SK-N-SH treated with all-trans-retinoic acid at 6 μM for 48 hours (cell line): Measurements from ENCODE around the gene WDR49.

Experiments
- ATAC-seq: fragments of 200-7000 bp; cut with Tn5 transposase; 3 replicates; pipeline ENCODE4 v1.9.1; 2020; ENCODE audit warnings: mild to moderate bottlenecking, moderate library complexity
- BACH2 ChIP-seq: fragments of 250-450 bp; sonication (Bioruptor Pico); IDR thresholded peaks from 2 replicates; pipeline ENCODE4 v1.9.0; 2021; ENCODE audit warnings: mild to moderate bottlenecking, borderline replicate concordance
- CSDC2 ChIP-seq: fragments of 250-450 bp; sonication (Bioruptor Pico); IDR thresholded peaks from 2 replicates; pipeline ENCODE4 v1.5.0; 2020; ENCODE audit warnings: mild to moderate bottlenecking, moderate library complexity
- ESRRG ChIP-seq: fragments of 250-450 bp; sonication (Bioruptor Pico); IDR thresholded peaks from 2 replicates; pipeline ENCODE4 v1.6.1; 2021; ENCODE audit warnings: mild to moderate bottlenecking
- GLIS3 ChIP-seq: fragments of 250-450 bp; sonication (Bioruptor Pico); IDR thresholded peaks from 2 replicates; pipeline ENCODE4 v1.5.0; 2020; ENCODE audit warnings: mild to moderate bottlenecking, moderate library complexity
- OSR1 ChIP-seq: fragments of 250-450 bp; sonication (Bioruptor Pico); IDR thresholded peaks from 2 replicates; pipeline ENCODE4 v1.8.0; 2022; ENCODE audit warnings: moderate library complexity, mild to moderate bottlenecking, inconsistent platforms
- PATZ1 ChIP-seq: fragments of 250-450 bp; sonication (Bioruptor Pico); IDR thresholded peaks from 2 replicates; pipeline ENCODE4 v1.8.0; 2020; ENCODE audit warnings: mild to moderate bottlenecking, moderate library complexity, borderline replicate concordance
- PPARA ChIP-seq: fragments of 250-450 bp; sonication (Bioruptor Pico); IDR thresholded peaks from 2 replicates; pipeline ENCODE4 v1.5.0; 2020; ENCODE audit warnings: mild to moderate bottlenecking, borderline replicate concordance
- TOX ChIP-seq: fragments of 250-450 bp; sonication (Bioruptor Pico); IDR thresholded peaks from 2 replicates; pipeline ENCODE4 v1.8.0; 2021; ENCODE audit warnings: mild to moderate bottlenecking, moderate library complexity, borderline replicate concordance
- TSHZ2 ChIP-seq: fragments of 250-450 bp; sonication (Bioruptor Pico); IDR thresholded peaks from 2 replicates; pipeline ENCODE4 v1.5.0; 2020; ENCODE audit warnings: mild to moderate bottlenecking, moderate library complexity
- ZC3H10 ChIP-seq: fragments of 250-450 bp; sonication (Bioruptor Pico); IDR thresholded peaks from 2 replicates; pipeline ENCODE4 v1.5.1; 2021; ENCODE audit warnings: mild to moderate bottlenecking, moderate library complexity
- ZFP30 ChIP-seq: fragments of 450-650 bp; formaldehyde crosslinking; IDR thresholded peaks from 2 replicates; pipeline ENCODE4 v1.5.0; 2022; ENCODE audit warnings: mild to moderate bottlenecking, moderate library complexity
- ZNF565 ChIP-seq: fragments of 450-650 bp; formaldehyde crosslinking; conservative IDR thresholded peaks from 2 replicates; pipeline ENCODE4 v1.5.0; 2020; ENCODE audit warnings: low read depth, mild to moderate bottlenecking, moderate library complexity
- ZNF70 ChIP-seq: fragments of 450-650 bp; formaldehyde crosslinking; IDR thresholded peaks from 2 replicates; pipeline ENCODE4 v1.5.0; 2020; ENCODE audit warnings: mild to moderate bottlenecking, moderate library complexity
- ZNF8 ChIP-seq: fragments of 450-650 bp; formaldehyde crosslinking; IDR thresholded peaks from 2 replicates; pipeline ENCODE4 v1.5.0; 2020; ENCODE audit warnings: mild to moderate bottlenecking, moderate library complexity

WDR49 gene

GRCh38 chr3:167657684-167658225 is 4.0 kb upstream of the WDR49 start:
- TF ChIP-seq PATZ1 (CRISPR knock-in tag) = no peak
- no peak for TF ChIP-seq CSDC2 (CRISPR knock-in tag)
- no peak for TF ChIP-seq GLIS3 (CRISPR knock-in tag)
- no peak for ATAC-seq

GRCh38 chr3:167656821-167657220 is 3.1 kb upstream of the WDR49 start:
- TF ChIP-seq ZFP30 (CRISPR knock-in tag) (no peak), OSR1 (no peak), TOX (CRISPR knock-in tag) (no peak), ZNF8 (CRISPR knock-in tag) (no peak), ESRRG (no peak), PPARA (CRISPR knock-in tag) (no peak)
- no peak for ATAC-seq

GRCh38 chr3:167653155-167653554 is 587 bp downstream of the WDR49 start:
- no peak for ATAC-seq
- TF ChIP-seq TSHZ2 (no peak), ZC3H10 (CRISPR knock-in tag) (no peak), ZNF565 (CRISPR knock-in tag) (no peak), PATZ1 (CRISPR knock-in tag) (no peak), BACH2 (CRISPR knock-in tag) (no peak), OSR1 (no peak)

- no peak for ATAC-seq
Observed at GRCh38 chr3:167651826-167652225, 1.9 kb downstream of the WDR49 start.

More at GRCh38 chr3:167651826-167652225, 1.9 kb downstream of the WDR49 start:
- TF ChIP-seq ZNF70 (CRISPR knock-in tag) = no peak
- no peak for TF ChIP-seq ZNF8 (CRISPR knock-in tag)
- no peak for TF ChIP-seq TOX (CRISPR knock-in tag)
- no peak for TF ChIP-seq TSHZ2
